HEK293 (cell line): ENCODE results near the gene SORCS3.

Experiments used
- GFI1B ChIP-seq: fragments of 450-650 bp; formaldehyde crosslinking; IDR thresholded peaks from 2 replicates; pipeline ENCODE4 v1.5.1; 2016; ENCODE audit warnings: missing biosample characterization, missing genetic modification characterization
- PATZ1 ChIP-seq: fragments of 450-650 bp; formaldehyde crosslinking; IDR thresholded peaks from 2 replicates; pipeline ENCODE4 v1.5.1; 2016; ENCODE audit warnings: missing biosample characterization, missing genetic modification characterization
- SALL2 ChIP-seq: fragments of 450-650 bp; formaldehyde crosslinking; IDR thresholded peaks from 2 replicates; pipeline ENCODE4 v1.5.0; 2017; ENCODE audit warnings: missing biosample characterization, mild to moderate bottlenecking, missing genetic modification characterization, borderline replicate concordance
- ZNF114 ChIP-seq: fragments of 450-650 bp; formaldehyde crosslinking; IDR thresholded peaks from 2 replicates; pipeline ENCODE4 v1.5.0; 2017; ENCODE audit warnings: missing biosample characterization, missing genetic modification characterization
- ZNF23 ChIP-seq: fragments of 450-650 bp; formaldehyde crosslinking; IDR thresholded peaks from 2 replicates; pipeline ENCODE4 v1.5.1; 2016; ENCODE audit warnings: missing biosample characterization, missing genetic modification characterization, borderline replicate concordance
- ZNF24 ChIP-seq: fragments of 450-650 bp; formaldehyde crosslinking; IDR thresholded peaks from 2 replicates; pipeline ENCODE4 v1.5.1; 2016; ENCODE audit warnings: missing biosample characterization, missing genetic modification characterization
- ZNF555 ChIP-seq: fragments of 450-650 bp; formaldehyde crosslinking; conservative IDR thresholded peaks from 2 replicates; pipeline ENCODE4 v1.5.1; 2017; ENCODE audit warnings: missing biosample characterization, mild to moderate bottlenecking, missing genetic modification characterization, inconsistent platforms
- ZNF692 ChIP-seq: fragments of 450-650 bp; formaldehyde crosslinking; IDR thresholded peaks from 2 replicates; pipeline ENCODE4 v1.5.1; 2016; ENCODE audit warnings: missing biosample characterization, missing genetic modification characterization
- ZNF701 ChIP-seq: fragments of 450-650 bp; formaldehyde crosslinking; IDR thresholded peaks from 2 replicates; pipeline ENCODE4 v1.5.1; 2016; ENCODE audit warnings: missing biosample characterization, missing genetic modification characterization
- ZNF792 ChIP-seq: fragments of 450-650 bp; formaldehyde crosslinking; IDR thresholded peaks from 2 replicates; pipeline ENCODE4 v1.5.1; 2016; ENCODE audit warnings: missing biosample characterization, missing genetic modification characterization
- ZSCAN4 ChIP-seq: fragments of 450-650 bp; formaldehyde crosslinking; IDR thresholded peaks from 2 replicates; pipeline ENCODE4 v1.5.1; 2017; ENCODE audit warnings: missing biosample characterization, missing genetic modification characterization
- TF ChIP-seq, protein P1 (sequence below): fragments of 450-650 bp; formaldehyde crosslinking; IDR thresholded peaks from 2 replicates; pipeline ENCODE4 v1.5.1; 2016; ENCODE audit warnings: missing biosample characterization, missing genetic modification characterization

DNA sequence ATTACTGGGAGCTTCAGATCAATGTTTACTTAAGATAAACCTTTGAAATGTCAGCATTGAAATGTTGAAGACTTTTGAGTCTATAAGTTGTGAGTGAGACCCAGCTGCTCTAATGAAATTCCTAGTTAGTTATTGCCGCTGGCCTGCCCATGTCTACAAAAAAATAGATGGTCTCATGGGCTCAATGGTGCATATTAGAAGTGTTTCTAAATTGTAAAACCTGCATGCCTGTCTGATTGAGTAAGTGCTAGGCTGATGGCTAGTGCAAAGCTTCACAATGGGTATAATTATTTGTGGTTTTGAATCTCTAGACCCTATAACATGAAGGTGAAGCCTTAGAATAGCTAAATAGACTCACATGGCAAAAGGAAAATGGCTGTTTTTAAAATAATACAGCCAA, 234.5 kb downstream of the SORCS3 start:
- TF ChIP-seq ZNF792 (tag by site-specific recombination), result no peak
- no peak for TF ChIP-seq ZNF692
- TF ChIP-seq ZNF24 (tag by site-specific recombination), result no peak
- TF ChIP-seq ZNF23 (tag by site-specific recombination), result no peak
- no peak for TF ChIP-seq SALL2
- TF ChIP-seq GFI1B (tag by site-specific recombination), result no peak
- no peak for TF ChIP-seq PATZ1
- TF ChIP-seq ZNF114 (tag by site-specific recombination), result no peak
- TF ChIP-seq, protein P1, sequence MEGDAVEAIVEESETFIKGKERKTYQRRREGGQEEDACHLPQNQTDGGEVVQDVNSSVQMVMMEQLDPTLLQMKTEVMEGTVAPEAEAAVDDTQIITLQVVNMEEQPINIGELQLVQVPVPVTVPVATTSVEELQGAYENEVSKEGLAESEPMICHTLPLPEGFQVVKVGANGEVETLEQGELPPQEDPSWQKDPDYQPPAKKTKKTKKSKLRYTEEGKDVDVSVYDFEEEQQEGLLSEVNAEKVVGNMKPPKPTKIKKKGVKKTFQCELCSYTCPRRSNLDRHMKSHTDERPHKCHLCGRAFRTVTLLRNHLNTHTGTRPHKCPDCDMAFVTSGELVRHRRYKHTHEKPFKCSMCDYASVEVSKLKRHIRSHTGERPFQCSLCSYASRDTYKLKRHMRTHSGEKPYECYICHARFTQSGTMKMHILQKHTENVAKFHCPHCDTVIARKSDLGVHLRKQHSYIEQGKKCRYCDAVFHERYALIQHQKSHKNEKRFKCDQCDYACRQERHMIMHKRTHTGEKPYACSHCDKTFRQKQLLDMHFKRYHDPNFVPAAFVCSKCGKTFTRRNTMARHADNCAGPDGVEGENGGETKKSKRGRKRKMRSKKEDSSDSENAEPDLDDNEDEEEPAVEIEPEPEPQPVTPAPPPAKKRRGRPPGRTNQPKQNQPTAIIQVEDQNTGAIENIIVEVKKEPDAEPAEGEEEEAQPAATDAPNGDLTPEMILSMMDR, result no peak
- no peak for TF ChIP-seq ZSCAN4
- TF ChIP-seq ZNF701 (tag by site-specific recombination), result no peak
- TF ChIP-seq ZNF555 (tag by site-specific recombination), result no peak
